B cell (primary cell): ENCODE data around the gene SMAP2. TPM values are rescaled to one million over a fixed set of nuclear protein-coding genes. Genes with fewer than 3 reads are reported as not detected.

Source experiments
- ATAC-seq: fragments of 200-7000 bp; cut with Tn5 transposase; one replicate; pipeline ENCODE4 v1.10.0; 2021; ENCODE audit warnings: low read depth, mild to moderate bottlenecking, moderate number of reproducible peaks, moderate library complexity
- CTCF ChIA-PET: fragments of 350-600 bp; sonication (Branson Sonifier 250); formaldehyde crosslinking; loops from one replicate; lab custom pipeline; 2021; ENCODE audit warnings: antibody characterized with exemption, inconsistent platforms; lab: Charles Lee
- POLR2A ChIA-PET: fragments of 350-600 bp; sonication (Branson Sonifier 250); formaldehyde crosslinking; loops from one replicate; lab custom pipeline; 2021; ENCODE audit warnings: antibody characterized with exemption; lab: Charles Lee
- DNase-seq: peaks from one replicate; pipeline ENCODE4 v3.0.0; 2013
- H2AFZ ChIP-seq: 2 replicates; pipeline ENCODE4 v1.6.1; 2012; ENCODE audit warnings: mild to moderate bottlenecking, low read depth, low read length; ENCODE audit not compliant: insufficient read depth, poor library complexity, severe bottlenecking
- H3K27ac ChIP-seq, 2 donors: 1 replicate in 1 of 2; 2 replicates in 1 of 2; pipeline ENCODE4 v1.5.1; 2012 to 2013; ENCODE audit warnings: low read length in 2 of 2, mild to moderate bottlenecking in 2 of 2, moderate library complexity in 1 of 2
- H3K27me3 ChIP-seq, 4 experiments: fragments of 200-600 bp in 1 of 4; sonication (generic) in 1 of 4; replicated peaks in 1 of 4; 1 replicate in 2 of 4; 2 replicates in 2 of 4; pipeline versions ENCODE4 v1.6.1 to v1.7.0; 2013 to 2016; ENCODE audit warnings: low read length in 3 of 4, mild to moderate bottlenecking in 2 of 4, mixed read lengths in 1 of 4, moderate library complexity in 1 of 4; ENCODE audit not compliant: insufficient read depth in 4 of 4, control insufficient read depth in 3 of 4; ENCODE audit errors: control extremely low read depth in 1 of 4
- H3K36me3 ChIP-seq, 2 experiments: replicated peaks in 1 of 2; 1 replicate in 1 of 2; 2 replicates in 1 of 2; pipeline versions ENCODE4 v1.6.1 to v1.7.1; 2013; ENCODE audit warnings: low read length in 1 of 2; ENCODE audit not compliant: insufficient read depth in 2 of 2, control insufficient read depth in 1 of 2; ENCODE audit errors: control extremely low read depth in 1 of 2, extremely low read depth in 1 of 2
- H3K4me1 ChIP-seq, 2 donors: fragments of 200-600 bp in 1 of 2; sonication (generic) in 1 of 2; 1 replicate in 1 of 2; 2 replicates in 1 of 2; pipeline versions ENCODE4 v1.5.1 to v1.6.1; 2013 to 2017; ENCODE audit warnings: low read length in 2 of 2; ENCODE audit not compliant: control insufficient read depth in 2 of 2, insufficient read depth in 2 of 2
- H3K4me2 ChIP-seq: replicated peaks from 2 replicates; pipeline ENCODE3; 2012; ENCODE audit warnings: mild to moderate bottlenecking, low read depth, low read length; ENCODE audit not compliant: poor library complexity, severe bottlenecking
- H3K4me3 ChIP-seq, 5 experiments: fragments of 200-600 bp in 1 of 5; sonication (generic) in 1 of 5; 1 replicate in 3 of 5; 2 replicates in 2 of 5; pipeline versions ENCODE4 v1.5.1 to v1.7.0; 2011 to 2016; ENCODE audit warnings: low read length in 4 of 5, mild to moderate bottlenecking in 4 of 5, low read depth in 2 of 5, control low read depth in 1 of 5, moderate library complexity in 1 of 5; ENCODE audit not compliant: insufficient read depth in 1 of 5; ENCODE audit errors: control extremely low read depth in 1 of 5, extremely low read depth in 1 of 5
- H3K79me2 ChIP-seq: fragments of 200-600 bp; sonication (generic); one replicate; pipeline ENCODE4 v1.6.0; 2016; ENCODE audit warnings: low read length; ENCODE audit not compliant: control insufficient read depth, insufficient read depth
- H3K9ac ChIP-seq: fragments of 200-600 bp; sonication (generic); 2 replicates; pipeline ENCODE4 v1.6.1; 2017; ENCODE audit warnings: mild to moderate bottlenecking, low read length, moderate library complexity
- H3K9me3 ChIP-seq, 3 donors: one replicate each; pipeline versions ENCODE4 v1.6.1 to v1.7.1; 2013; ENCODE audit warnings: low read length in 2 of 3; ENCODE audit not compliant: control insufficient read depth in 2 of 3, insufficient read depth in 1 of 3; ENCODE audit errors: control extremely low read depth in 1 of 3
- H4K20me1 ChIP-seq: 2 replicates; pipeline ENCODE4 v1.6.0; 2012; ENCODE audit warnings: mild to moderate bottlenecking, low read length; ENCODE audit not compliant: insufficient read depth, control insufficient read depth, poor library complexity, severe bottlenecking
- H3K27ac Mint-ChIP-seq: one replicate; pipeline ENCODE4 v1.8.0; 2021; ENCODE audit warnings: mixed read lengths
- H3K27me3 Mint-ChIP-seq: one replicate; pipeline ENCODE4 v1.8.0; 2021; ENCODE audit warnings: mixed read lengths
- H3K4me1 Mint-ChIP-seq: one replicate; pipeline ENCODE4 v1.8.0; 2021; ENCODE audit warnings: mixed read lengths
- H3K4me3 Mint-ChIP-seq: one replicate; pipeline ENCODE4 v1.8.0; 2021; ENCODE audit warnings: mixed read lengths
- H3K9me3 Mint-ChIP-seq: one replicate; pipeline ENCODE4 v1.8.0; 2022; ENCODE audit warnings: mixed read lengths; ENCODE audit not compliant: insufficient read depth
- CTCF ChIP-seq: fragments of 200-600 bp; IDR thresholded peaks from one replicate; pipeline ENCODE4 v1.8.0; 2022; ENCODE audit warnings: antibody characterized with exemption, mild to moderate bottlenecking
- EZH2 ChIP-seq: IDR thresholded peaks from 2 replicates; pipeline ENCODE4 v1.6.1; 2012; ENCODE audit warnings: borderline replicate concordance, low read depth, mild to moderate bottlenecking, moderate library complexity, low read length; ENCODE audit not compliant: insufficient read depth, poor library complexity, severe bottlenecking
- WGBS: methylation state at CpG from one replicate; pipeline ENCODE4 v1.1.5; 2013; ENCODE audit warnings: missing lambda C conversion rate; ENCODE audit not compliant: insufficient coverage; 5-methylcytosine and 5-hydroxymethylcytosine counted together
- intact Hi-C: fragments of 100-400 bp; cut with micrococcal nuclease; formaldehyde crosslinking; loops from one replicate; pipeline ENCODE4 v1.10.0; 2022
- polyA plus RNA-seq: library from polyadenylated mRNA; depleted of rRNA; stranded (reverse); fragments of >200 nt; gene quantifications from 2 replicates; pipeline ENCODE4 v1.2.3, GENCODE V29; 2012
- total RNA-seq, 2 donors: library from RNA; stranded (reverse); fragments of 120-200 nt in 1 of 2; gene quantifications; 1 replicate in 1 of 2; 2 replicates in 1 of 2; pipeline versions ENCODE4 v1.2.3 to v1.2.4, GENCODE V29; 2013 to 2022

Gene SMAP2
- total and polyA plus RNA-seq, 2 donors (not counting 1 experiment from before 2014, with no cell fraction given) = 275 to 305 TPM

GRCh38 chr1:40332695-40333094 is 40.8 kb upstream of the SMAP2 start:
- Histone ChIP-seq H3K4me1 (no peaks in the 10 kb centered on the region), H3K4me2 (no peak overlapping the region), H2AFZ (no peak overlapping the region), H3K9ac (no peak overlapping the region), H3K9me3 (peaks cover 0 to 13% (median 0%) of the 10 kb centered on the region in 3 donors), H3K36me3 (no peaks in the 10 kb centered on the region), H3K79me2 (no peaks in the 10 kb centered on the region), H3K4me3 (no peak overlapping the region), H3K27ac (no peak overlapping the region), H4K20me1 (no peaks in the 10 kb centered on the region), H3K27me3 (no peaks in the 10 kb centered on the region)
- Mint-ChIP-seq H3K9me3 (no peaks in the 10 kb centered on the region), H3K4me3 (no peak overlapping the region), H3K27ac (no peak overlapping the region), H3K27me3 (no peaks in the 10 kb centered on the region), H3K4me1 (no peaks in the 10 kb centered on the region)
- intact Hi-C loops = no loop called here
- WGBS = no CpG with 5 or more reads among the region's 1 CpG
- DNase-seq (no peak), ATAC-seq (no peak)
- TF ChIP-seq CTCF (no peak), EZH2 (no peak)
- ChIA-PET POLR2A (no interaction called here), CTCF (no interaction called here)

- H3K4me3 Mint-ChIP-seq = no peak overlapping the region
- no peak overlapping the region for H3K27ac ChIP-seq
- DNase-seq (no peak), ATAC-seq (no peak)
- 96% methylated on average over 4 of the region's 8 CpGs for WGBS
- no peak overlapping the region for H3K4me2 ChIP-seq
- TF ChIP-seq CTCF = no peak
- no peak for TF ChIP-seq EZH2
- no peaks in the 10 kb centered on the region for H3K27me3 Mint-ChIP-seq
- peaks cover 0 to under 1% (median 0%) of the 10 kb centered on the region in 3 donors for H3K9me3 ChIP-seq
- no peak overlapping the region for H3K4me3 ChIP-seq
- no peaks in the 10 kb centered on the region for H4K20me1 ChIP-seq
- H3K27me3 ChIP-seq = no peaks in the 10 kb centered on the region
- intact Hi-C loops = loop anchor here (5.0 kb wide), 1 partner anchor 80 kb away; the partner anchor contains the start of gene ZMPSTE24
- peaks cover 21 to 29% of the 10 kb centered on the region in 2 donors for H3K4me1 ChIP-seq
- H3K36me3 ChIP-seq = no peaks in the 10 kb centered on the region
- CTCF ChIA-PET = interaction anchor here (0.8 to 11.4 kb wide), 32 partner anchors 9 to 257 kb away, joined by 3 to 304 read pairs (median 12); partner anchors contain the start of genes COL9A2, SMAP2 and ZMPSTE24
- H3K79me2 ChIP-seq = peaks cover 36% of the 10 kb centered on the region
- no peak overlapping the region for H3K9ac ChIP-seq
- H3K9me3 Mint-ChIP-seq = peaks cover 4% of the 10 kb centered on the region
- no peak overlapping the region for H2AFZ ChIP-seq
- POLR2A ChIA-PET = interaction anchor here (1.5 to 1.8 kb wide), 3 partner anchors 22 to 185 kb away, joined by 4 to 11 read pairs (median 7); no protein-coding TSS in a partner anchor
- peaks cover 32% of the 10 kb centered on the region for H3K4me1 Mint-ChIP-seq
- H3K27ac Mint-ChIP-seq = no peak overlapping the region
These were observed 36.1 kb upstream of the SMAP2 start for GRCh38 chr1:40337443-40337842.
